ENCODE measurements around the gene SYDE2. TPM values are rescaled to one million over a fixed set of nuclear protein-coding genes. Genes with fewer than 3 reads are reported as not detected.

The SYDE2 gene
- total and polyA plus RNA-seq, 4 experiments from 2014 or later: 2.3 to 5.2 (median 3.6) TPM

GRCh38 chr1:85243372-85243771 lies 42.6 kb upstream of the SYDE2 start:
- no peak overlapping the region for H3K27ac ChIP-seq (ENCODE audit: low read depth, low read length)
- Mint-ChIP-seq H3K4me1 (peaks cover 6 to 12% (median 10%) of the 10 kb centered on the region in 4 donors), H3K27ac (no peak overlapping the region), H3K36me3 (peaks cover 0 to 4% of the 10 kb centered on the region in 2 donors), H3K27me3 (no peaks in the 10 kb centered on the region), H3K9me3 (no peaks in the 10 kb centered on the region), H3K4me3 (no peak overlapping the region)
- CTCF ChIA-PET (ENCODE audit: partially characterized antibody): interaction anchor here (1.4 to 2.2 kb wide), 3 partner anchors 12 to 134 kb away, joined by 4 to 9 read pairs (median 6); partner anchors contain the start of gene C1orf52
- H3K27me3 ChIP-seq (ENCODE audit: insufficient read depth, low read length): no peaks in the 10 kb centered on the region
- no peaks in the 10 kb centered on the region for H3K9me3 ChIP-seq (ENCODE audit: control insufficient read depth in 1 of 2, low read length in 2 of 2)
- no peaks in the 10 kb centered on the region for H3K36me3 ChIP-seq (ENCODE audit: insufficient read depth, low read length)
- intact Hi-C loops (cut with micrococcal nuclease): no loop called here
- DNase-seq: no peak
- H3K4me3 ChIP-seq (ENCODE audit: low read length in 2 of 2): no peak overlapping the region
- POLR2A ChIA-PET (ENCODE audit: partially characterized antibody): no interaction called here
- H3K4me1 ChIP-seq (ENCODE audit: insufficient read depth, low read length): peaks cover 8% of the 10 kb centered on the region

- H3K27ac ChIP-seq (ENCODE audit: low read depth, low read length): no peak overlapping the region
- H3K9me3 ChIP-seq (ENCODE audit: control insufficient read depth in 1 of 2, low read length in 2 of 2): no peaks in the 10 kb centered on the region
- peaks cover 6 to 12% (median 10%) of the 10 kb centered on the region in 4 donors for H3K4me1 Mint-ChIP-seq
- peak overlapping the region in 4 of 7 donors; percentile 37 to 78 (median 62) for H3K27ac Mint-ChIP-seq
- no peaks in the 10 kb centered on the region for H3K36me3 Mint-ChIP-seq
- no peaks in the 10 kb centered on the region for H3K9me3 Mint-ChIP-seq
- POLR2A ChIA-PET (ENCODE audit: partially characterized antibody): interaction anchor here (1.0 to 1.1 kb wide), 2 partner anchors 14 to 296 kb away, joined by 3 to 5 read pairs; no protein-coding TSS in a partner anchor
- no peak for DNase-seq
- intact Hi-C loops (cut with micrococcal nuclease): loop anchor here (1.0 kb wide), 2 partner anchors 39 to 131 kb away; partner anchors contain the start of gene SYDE2
- H3K4me1 ChIP-seq (ENCODE audit: insufficient read depth, low read length): peaks cover 8% of the 10 kb centered on the region
- CTCF ChIA-PET (ENCODE audit: partially characterized antibody): interaction anchor here (0.9 to 2.2 kb wide), 11 partner anchors 8 to 296 kb away, joined by 3 to 17 read pairs (median 4); partner anchors contain the start of genes C1orf52 and SYDE2
- no peaks in the 10 kb centered on the region for H3K27me3 ChIP-seq (ENCODE audit: insufficient read depth, low read length)
- H3K4me3 ChIP-seq (ENCODE audit: low read length in 2 of 2): no peak overlapping the region
- H3K27me3 Mint-ChIP-seq: peaks cover 2 to 3% of the 10 kb centered on the region in 2 donors
- no peaks in the 10 kb centered on the region for H3K36me3 ChIP-seq (ENCODE audit: insufficient read depth, low read length)
- peak overlapping the region in 1 of 8 donors; percentile 9 for H3K4me3 Mint-ChIP-seq
Observed at GRCh38 chr1:85240643-85241042, 39.8 kb upstream of the SYDE2 start.

DNA sequence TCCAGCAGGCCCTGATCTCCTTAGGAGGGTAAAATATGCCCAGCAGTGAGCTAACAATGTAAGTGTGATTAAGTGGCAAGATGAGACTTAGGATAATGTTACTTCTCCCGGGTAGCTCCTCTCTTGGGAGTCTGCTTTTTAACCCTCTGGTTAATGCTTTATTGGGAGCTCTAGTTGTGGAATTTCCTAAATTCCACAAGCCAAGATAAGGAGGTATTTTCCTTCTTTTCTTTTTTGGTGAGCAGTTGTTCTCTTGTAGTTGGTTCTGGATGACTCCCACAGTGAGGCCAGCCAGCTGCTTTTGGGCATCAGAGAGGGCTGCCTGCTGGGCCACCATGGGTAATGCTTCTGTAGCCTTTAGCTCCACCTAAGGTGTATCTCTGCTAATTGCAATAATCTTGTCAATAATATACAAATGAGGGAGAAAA lies 39.4 kb upstream of the SYDE2 start:
- peak overlapping the region in 3 of 7 donors; percentile 37 to 78 (median 50) for H3K27ac Mint-ChIP-seq
- intact Hi-C loops (cut with micrococcal nuclease): loop anchor here (1.0 kb wide), 2 partner anchors 39 to 131 kb away; partner anchors contain the start of gene SYDE2
- peak in 3 of 5 donors; percentile 11 to 17 (median 12) for DNase-seq

GRCh38 chr1:85237613-85238012 lies 36.8 kb upstream of the SYDE2 start:
- no peak for DNase-seq
- peaks cover 6 to 12% (median 10%) of the 10 kb centered on the region in 4 donors for H3K4me1 Mint-ChIP-seq

More for the DNA sequence above, 39.4 kb upstream of the SYDE2 start:
- POLR2A ChIA-PET (ENCODE audit: partially characterized antibody): interaction anchor here (0.6 to 1.1 kb wide), 3 partner anchors 15 to 296 kb away, joined by 3 to 5 read pairs (median 3); no protein-coding TSS in a partner anchor
- no peak overlapping the region for H3K4me3 ChIP-seq (ENCODE audit: low read length in 2 of 2)
- Mint-ChIP-seq H3K4me1 (peaks cover 6 to 12% (median 10%) of the 10 kb centered on the region in 4 donors), H3K4me3 (peak overlapping the region in 1 of 8 donors; percentile 9), H3K36me3 (no peaks in the 10 kb centered on the region), H3K9me3 (no peaks in the 10 kb centered on the region), H3K27me3 (peaks cover 2 to 4% of the 10 kb centered on the region in 2 donors)
- H3K27ac ChIP-seq (ENCODE audit: low read depth, low read length): no peak overlapping the region
- peaks cover 8% of the 10 kb centered on the region for H3K4me1 ChIP-seq (ENCODE audit: insufficient read depth, low read length)
- H3K9me3 ChIP-seq (ENCODE audit: control insufficient read depth in 1 of 2, low read length in 2 of 2): no peaks in the 10 kb centered on the region
- H3K36me3 ChIP-seq (ENCODE audit: insufficient read depth, low read length): no peaks in the 10 kb centered on the region
- H3K27me3 ChIP-seq (ENCODE audit: insufficient read depth, low read length): no peaks in the 10 kb centered on the region
- CTCF ChIA-PET (ENCODE audit: partially characterized antibody): interaction anchor here (0.9 to 2.2 kb wide), 12 partner anchors 9 to 296 kb away, joined by 3 to 17 read pairs (median 4); partner anchors contain the start of genes C1orf52 and SYDE2

DNA sequence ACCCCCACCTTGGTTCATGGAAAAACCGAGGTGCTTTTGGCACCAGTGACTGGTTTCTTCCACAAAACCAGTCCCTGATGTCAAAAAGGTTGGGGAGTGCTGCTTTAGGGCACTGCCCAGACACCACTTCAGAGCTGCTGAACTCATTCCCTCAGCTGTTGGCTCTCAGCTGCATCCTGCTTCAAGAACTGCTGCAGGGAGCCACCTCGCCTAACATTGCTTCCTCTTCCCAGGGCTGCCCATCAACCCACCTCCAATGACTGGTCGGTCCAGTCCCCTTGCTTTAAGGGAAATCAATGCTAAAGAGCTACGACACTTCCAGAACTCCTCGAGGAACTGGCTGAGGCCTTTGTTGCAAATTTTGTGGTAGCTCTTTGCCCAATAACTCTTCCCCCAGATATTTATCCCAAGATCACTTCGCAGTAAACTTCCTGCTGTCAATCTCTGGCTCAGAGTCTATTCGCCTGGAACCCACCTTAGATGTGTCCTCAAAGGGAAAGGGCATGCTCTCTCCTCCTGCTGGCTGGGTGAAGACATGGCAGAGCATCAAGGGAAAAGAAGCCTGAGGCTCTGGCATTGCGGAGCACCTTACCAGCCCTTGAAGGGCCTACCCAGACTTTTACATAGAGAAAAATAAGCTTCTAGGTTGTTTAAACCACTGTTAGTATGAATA lies 29.6 kb upstream of the SYDE2 start:
- Histone ChIP-seq H3K4me1 (ENCODE audit: insufficient read depth, low read length) (no peaks in the 10 kb centered on the region), H3K4me3 (ENCODE audit: low read length in 2 of 2) (no peak overlapping the region), H3K27ac (ENCODE audit: low read depth, low read length) (no peak overlapping the region), H3K27me3 (ENCODE audit: insufficient read depth, low read length) (no peaks in the 10 kb centered on the region), H3K9me3 (ENCODE audit: control insufficient read depth in 1 of 2, low read length in 2 of 2) (no peaks in the 10 kb centered on the region), H3K36me3 (ENCODE audit: insufficient read depth, low read length) (no peaks in the 10 kb centered on the region)
- Mint-ChIP-seq H3K27ac (peak overlapping the region in 1 of 7 donors; percentile 19), H3K4me1 (no peaks in the 10 kb centered on the region), H3K36me3 (no peaks in the 10 kb centered on the region), H3K9me3 (no peaks in the 10 kb centered on the region), H3K4me3 (no peak overlapping the region), H3K27me3 (peaks cover 0 to 5% of the 10 kb centered on the region in 2 donors)
- ChIA-PET POLR2A (ENCODE audit: partially characterized antibody) (interaction anchor here (1.0 to 1.2 kb wide), 2 partner anchors 29 to 46 kb away, joined by 3 read pairs; partner anchors contain the start of gene BCL10), CTCF (ENCODE audit: partially characterized antibody) (interaction anchor here (1.1 to 3.5 kb wide), 5 partner anchors 10 to 286 kb away, joined by 3 to 12 read pairs (median 7); partner anchors contain the start of gene C1orf52)
- DNase-seq: peak in 1 of 5 donors; percentile 8
- intact Hi-C loops (cut with micrococcal nuclease): no loop called here

More at GRCh38 chr1:85237613-85238012, 36.8 kb upstream of the SYDE2 start:
- peaks cover 2 to 8% of the 10 kb centered on the region in 2 donors for H3K27me3 Mint-ChIP-seq
- peaks cover 8% of the 10 kb centered on the region for H3K4me1 ChIP-seq (ENCODE audit: insufficient read depth, low read length)
- H3K4me3 Mint-ChIP-seq: no peak overlapping the region
- intact Hi-C loops (cut with micrococcal nuclease): no loop called here
- H3K27me3 ChIP-seq (ENCODE audit: insufficient read depth, low read length): no peaks in the 10 kb centered on the region
- no peak overlapping the region for H3K4me3 ChIP-seq (ENCODE audit: low read length in 2 of 2)
- ChIA-PET POLR2A (ENCODE audit: partially characterized antibody) (no interaction called here), CTCF (ENCODE audit: partially characterized antibody) (no interaction called here)
- H3K9me3 Mint-ChIP-seq: no peaks in the 10 kb centered on the region
- no peak overlapping the region for H3K27ac ChIP-seq (ENCODE audit: low read depth, low read length)
- no peak overlapping the region for H3K27ac Mint-ChIP-seq
- no peaks in the 10 kb centered on the region for H3K9me3 ChIP-seq (ENCODE audit: control insufficient read depth in 1 of 2, low read length in 2 of 2)
- no peaks in the 10 kb centered on the region for H3K36me3 ChIP-seq (ENCODE audit: insufficient read depth, low read length)
- no peaks in the 10 kb centered on the region for H3K36me3 Mint-ChIP-seq

DNA sequence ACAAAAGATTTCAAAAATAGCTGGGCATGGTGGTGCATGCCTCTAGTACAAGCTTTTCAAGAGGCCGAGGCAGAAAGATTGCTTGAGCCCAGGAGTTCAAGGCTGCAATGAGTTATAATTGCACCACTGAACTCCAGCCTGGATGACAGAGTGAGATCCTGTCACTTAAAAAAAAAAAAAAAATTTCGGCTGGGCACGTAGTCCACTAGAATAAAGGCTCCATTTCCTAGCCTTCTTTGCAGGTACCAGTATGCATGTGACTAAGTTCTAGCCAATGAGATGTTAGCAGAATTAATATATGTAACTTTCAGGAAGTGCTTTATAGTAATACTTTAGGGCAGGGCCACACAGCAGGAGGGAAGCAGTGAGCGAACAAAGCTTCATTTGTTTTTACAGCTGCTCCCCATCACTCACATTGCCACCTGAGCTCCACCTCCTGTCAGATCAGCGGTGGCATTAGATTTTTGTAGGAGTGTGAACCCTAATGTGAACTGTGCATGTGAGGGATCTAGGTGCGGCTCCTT lies 28.8 kb upstream of the SYDE2 start:
- Mint-ChIP-seq H3K4me3 (no peak overlapping the region), H3K4me1 (no peaks in the 10 kb centered on the region), H3K9me3 (no peaks in the 10 kb centered on the region), H3K36me3 (no peaks in the 10 kb centered on the region), H3K27ac (peak overlapping the region in 1 of 7 donors; percentile 49), H3K27me3 (no peaks in the 10 kb centered on the region)
- DNase-seq: no peak
- Histone ChIP-seq H3K4me1 (ENCODE audit: insufficient read depth, low read length) (no peaks in the 10 kb centered on the region), H3K36me3 (ENCODE audit: insufficient read depth, low read length) (no peaks in the 10 kb centered on the region), H3K27me3 (ENCODE audit: insufficient read depth, low read length) (no peaks in the 10 kb centered on the region), H3K27ac (ENCODE audit: low read depth, low read length) (no peak overlapping the region), H3K9me3 (ENCODE audit: control insufficient read depth in 1 of 2, low read length in 2 of 2) (no peaks in the 10 kb centered on the region), H3K4me3 (ENCODE audit: low read length in 2 of 2) (no peak overlapping the region)
- POLR2A ChIA-PET (ENCODE audit: partially characterized antibody): no interaction called here
- intact Hi-C loops (cut with micrococcal nuclease): no loop called here
- CTCF ChIA-PET (ENCODE audit: partially characterized antibody): interaction anchor here (1.1 to 3.5 kb wide), 5 partner anchors 10 to 285 kb away, joined by 3 to 12 read pairs (median 7); partner anchors contain the start of gene C1orf52

DNA sequence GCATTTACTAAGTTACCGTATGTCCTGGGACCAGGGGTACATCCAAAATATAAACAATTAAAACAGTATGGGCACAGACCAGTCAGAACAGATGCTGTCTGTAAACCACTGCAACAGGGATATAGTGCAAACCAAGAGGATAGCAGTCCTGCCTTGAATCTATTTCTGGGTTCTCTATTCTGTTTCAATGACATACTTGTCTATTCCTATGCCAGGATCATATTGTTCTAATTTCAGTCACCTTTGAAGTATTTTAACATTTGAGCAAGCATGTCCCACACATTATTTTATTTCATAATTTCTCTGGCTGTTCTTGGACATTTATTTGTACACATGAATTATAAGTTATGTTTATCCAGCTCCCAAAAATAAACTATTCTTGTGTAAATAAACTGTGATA lies 28.2 kb upstream of the SYDE2 start:
- no peaks in the 10 kb centered on the region for H3K4me1 Mint-ChIP-seq
- H3K4me3 ChIP-seq (ENCODE audit: low read length in 2 of 2): no peak overlapping the region
- H3K36me3 Mint-ChIP-seq: no peaks in the 10 kb centered on the region
- H3K27ac Mint-ChIP-seq: no peak overlapping the region
- H3K4me3 Mint-ChIP-seq: no peak overlapping the region
- intact Hi-C loops (cut with micrococcal nuclease): no loop called here
- H3K4me1 ChIP-seq (ENCODE audit: insufficient read depth, low read length): no peaks in the 10 kb centered on the region
- H3K9me3 Mint-ChIP-seq: no peaks in the 10 kb centered on the region
- no peak for DNase-seq
- H3K9me3 ChIP-seq (ENCODE audit: control insufficient read depth in 1 of 2, low read length in 2 of 2): no peaks in the 10 kb centered on the region
- ChIA-PET POLR2A (ENCODE audit: partially characterized antibody) (interaction anchor here (0.6 kb wide), 1 partner anchor 281 kb away, joined by 3 read pairs; no protein-coding TSS in a partner anchor), CTCF (ENCODE audit: partially characterized antibody) (interaction anchor here (1.0 to 3.5 kb wide), 2 partner anchors 27 to 30 kb away, joined by 4 to 12 read pairs; partner anchors contain the start of gene C1orf52)
- H3K27me3 Mint-ChIP-seq: no peaks in the 10 kb centered on the region
- no peaks in the 10 kb centered on the region for H3K36me3 ChIP-seq (ENCODE audit: insufficient read depth, low read length)
- H3K27me3 ChIP-seq (ENCODE audit: insufficient read depth, low read length): no peaks in the 10 kb centered on the region
- no peak overlapping the region for H3K27ac ChIP-seq (ENCODE audit: low read depth, low read length)
